GM19452 (cell line): ENCODE results near the gene PROM1.

Experiments used
- ATAC-seq: cut with Tn5 transposase; IDR thresholded peaks from one replicate; pipeline ENCODE4 v1.9.1; 2021; ENCODE audit not compliant: unreplicated experiment

Gene PROM1

GRCh38 chr4:16067515-16067914, 16.3 kb downstream of the PROM1 start:
- ATAC-seq: no peak

- no peak for ATAC-seq
These were observed 17.2 kb downstream of the PROM1 start for GRCh38 chr4:16066586-16067128.

DNA sequence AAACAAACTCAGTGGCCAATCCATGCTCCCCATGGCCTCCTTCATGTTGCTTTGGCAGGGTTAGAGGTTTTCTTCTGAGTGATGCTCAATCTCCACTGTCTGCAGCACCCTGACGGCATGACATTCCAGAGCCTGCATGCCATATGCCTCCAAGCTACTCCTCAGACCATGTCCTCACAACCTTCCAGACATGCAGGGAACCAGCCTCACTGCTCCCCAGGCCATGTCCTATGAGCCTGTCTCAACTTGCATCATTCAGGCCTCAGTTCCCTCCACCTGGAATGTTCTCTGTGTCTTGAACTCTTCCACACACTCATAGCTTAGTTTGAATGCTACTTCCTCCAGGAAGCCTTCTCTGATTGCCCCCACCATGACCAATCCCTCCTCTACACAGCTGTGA, 18.8 kb downstream of the PROM1 start:
- no peak for ATAC-seq

- ATAC-seq: no peak
These were observed 21.2 kb downstream of the PROM1 start for GRCh38 chr4:16062601-16063000.

- no peak for ATAC-seq
These were observed 27.0 kb downstream of the PROM1 start for GRCh38 chr4:16056681-16057385.

DNA sequence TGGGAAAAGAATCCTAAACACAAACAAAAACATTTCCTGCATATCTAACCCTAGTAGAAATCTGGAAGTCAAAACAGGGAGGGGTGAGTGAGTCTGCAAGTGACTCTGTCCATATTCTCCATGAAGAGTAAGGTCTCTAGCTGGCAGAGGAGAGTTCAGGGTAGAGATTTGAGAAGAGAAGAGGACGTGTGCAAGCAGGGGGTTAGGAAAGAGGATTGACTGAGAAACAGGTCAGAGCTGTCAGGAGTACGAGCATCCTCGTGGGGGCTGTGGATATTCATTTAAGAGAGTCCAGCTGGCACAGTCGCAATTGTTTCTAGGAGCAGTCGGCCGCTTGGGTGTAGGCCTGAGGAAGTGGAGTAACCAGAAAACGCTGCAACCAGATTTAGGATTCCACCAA, 27.9 kb downstream of the PROM1 start:
- no peak for ATAC-seq

GRCh38 chr4:16055471-16055870, 28.4 kb downstream of the PROM1 start:
- no peak for ATAC-seq

GRCh38 chr4:16052939-16053338, 30.9 kb downstream of the PROM1 start:
- ATAC-seq: no peak

- ATAC-seq: no peak
These were observed 31.8 kb downstream of the PROM1 start for GRCh38 chr4:16051980-16052379.

- no peak for ATAC-seq
These were observed 32.7 kb downstream of the PROM1 start for GRCh38 chr4:16051132-16051531.

DNA sequence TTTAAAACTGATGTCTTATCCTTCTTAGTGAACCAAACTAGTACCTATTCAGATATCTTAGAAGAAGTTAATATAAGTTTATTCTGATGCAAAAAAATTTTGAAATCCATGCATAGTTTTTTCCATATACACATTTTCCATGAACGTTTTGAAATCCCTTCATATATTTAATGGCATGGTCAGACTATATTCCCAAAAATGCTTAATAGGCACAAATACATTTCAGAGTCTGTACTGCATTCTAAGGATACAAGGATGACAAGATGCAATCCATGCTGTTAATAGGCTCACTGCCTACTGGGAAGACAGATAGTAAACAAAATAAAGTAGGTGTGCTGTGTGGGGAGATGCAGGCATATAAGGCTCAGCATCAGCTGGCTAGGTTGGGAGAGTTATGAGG, 33.2 kb downstream of the PROM1 start:
- no peak for ATAC-seq

- no peak for ATAC-seq
These were observed 35.0 kb downstream of the PROM1 start for GRCh38 chr4:16048619-16049419.

DNA sequence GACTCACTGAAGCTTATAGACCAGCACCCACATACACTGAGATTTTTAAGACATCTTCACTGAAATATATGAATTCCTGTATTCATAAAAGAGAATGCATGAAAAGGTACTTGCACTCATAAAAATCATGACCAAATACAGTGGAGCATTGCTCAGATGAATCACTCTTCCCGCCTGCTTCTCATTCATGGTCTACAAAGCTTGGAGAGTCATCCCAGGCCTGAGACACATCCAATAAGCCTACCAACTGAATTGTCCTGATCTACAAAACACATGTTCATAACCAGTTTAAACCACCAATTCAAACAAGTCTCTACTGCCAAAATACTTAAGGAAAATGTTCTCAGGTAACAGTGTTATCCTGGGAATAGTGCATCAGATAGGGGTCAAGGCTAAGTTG, 38.1 kb downstream of the PROM1 start:
- ATAC-seq: no peak

DNA sequence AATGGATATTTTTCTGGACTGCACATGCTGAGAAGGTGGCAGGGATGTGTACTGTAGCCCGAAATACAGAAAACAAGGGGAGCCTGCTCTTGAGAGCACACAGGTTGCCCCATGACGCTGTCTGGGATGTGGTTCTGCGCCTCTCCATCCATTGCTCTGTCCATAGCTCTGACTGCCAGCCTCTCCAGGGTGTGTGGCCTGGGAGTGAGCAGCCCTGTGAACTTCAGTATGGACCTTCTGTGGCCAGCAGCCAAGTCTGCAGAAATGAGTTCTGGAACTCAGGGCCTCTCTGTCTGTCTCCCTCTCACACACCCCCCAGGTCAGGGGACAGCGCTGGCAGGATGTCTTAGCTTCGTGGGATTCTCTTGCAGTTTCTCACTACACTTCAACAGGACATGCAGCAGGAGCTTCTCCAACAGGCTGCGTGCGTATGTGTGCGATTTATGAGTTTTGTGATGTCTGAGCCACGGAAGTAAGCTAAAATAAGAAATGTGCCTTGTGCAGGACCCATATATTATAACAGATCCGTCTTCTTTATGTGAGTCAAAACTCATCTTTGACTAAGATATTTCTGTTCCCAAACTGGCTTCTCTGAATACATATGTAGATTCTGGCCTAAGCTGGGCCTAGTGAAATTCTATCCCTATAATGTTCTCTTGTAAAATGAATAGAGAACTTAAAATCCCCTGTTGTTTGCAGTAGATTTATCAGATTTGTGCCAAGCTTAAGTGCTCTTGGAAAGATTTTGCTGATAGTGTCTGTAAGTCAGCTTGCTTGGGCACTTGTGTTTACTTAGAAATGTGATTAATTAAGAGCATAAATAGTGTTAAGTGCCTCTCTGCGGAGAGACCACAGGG, 40.0 kb downstream of the PROM1 start:
- ATAC-seq: no peak

- no peak for ATAC-seq
These were observed 44.7 kb downstream of the PROM1 start for GRCh38 chr4:16039139-16039538.

DNA sequence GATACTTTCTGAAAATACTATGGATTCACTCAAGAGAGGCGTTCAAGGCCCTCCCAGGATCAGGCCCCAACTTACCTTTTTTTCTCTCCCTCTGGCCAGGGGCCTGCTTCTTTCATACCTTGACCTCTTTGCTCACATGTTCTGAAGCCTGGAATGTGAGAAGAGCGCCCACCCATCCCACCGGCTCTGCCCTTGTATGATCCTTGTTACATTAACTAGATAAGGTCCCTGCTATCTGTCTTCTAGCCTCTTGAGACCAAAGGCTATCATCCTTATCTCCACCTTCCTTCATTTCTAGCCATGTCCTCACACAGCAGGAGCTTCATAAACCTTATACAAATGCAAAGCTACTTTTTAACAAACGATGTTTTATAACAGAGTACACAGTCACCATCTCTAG, 45.9 kb downstream of the PROM1 start:
- no peak for ATAC-seq

GRCh38 chr4:16035843-16036242, 48.0 kb downstream of the PROM1 start:
- ATAC-seq: no peak

DNA sequence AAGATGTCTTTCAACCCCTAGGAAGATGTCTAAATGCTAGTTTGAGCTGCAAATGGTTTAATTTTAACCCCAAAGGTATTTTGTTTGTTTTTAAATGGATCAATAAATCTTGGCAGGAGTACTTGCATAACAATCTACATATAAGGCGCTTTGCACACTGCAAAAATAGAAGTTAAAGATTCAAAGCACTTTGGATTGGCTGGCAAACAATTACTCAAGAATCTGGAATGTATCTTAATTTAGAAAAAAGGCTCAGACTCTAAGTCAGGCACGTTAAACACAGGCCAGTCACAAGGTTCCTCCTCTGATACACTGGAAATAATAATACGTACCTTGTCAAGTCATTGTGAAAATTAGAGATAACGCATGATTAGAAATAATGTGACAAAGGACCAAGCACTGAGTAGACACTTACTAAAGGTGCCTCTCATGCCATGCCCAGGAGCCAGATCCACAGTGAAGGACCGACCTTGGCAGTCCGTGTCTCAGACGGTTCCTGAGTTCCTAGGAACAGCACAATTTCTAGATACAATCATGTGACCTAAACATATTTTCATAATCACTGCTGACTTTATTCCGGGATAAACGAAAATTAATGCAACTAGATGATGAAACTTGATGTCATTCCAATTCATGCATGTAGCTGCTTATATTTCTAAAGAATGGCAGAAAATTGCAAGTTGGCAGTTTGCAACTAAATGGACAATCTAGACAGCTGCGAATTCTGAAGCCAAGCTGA, 49.6 kb downstream of the PROM1 start:
- no peak for ATAC-seq

DNA sequence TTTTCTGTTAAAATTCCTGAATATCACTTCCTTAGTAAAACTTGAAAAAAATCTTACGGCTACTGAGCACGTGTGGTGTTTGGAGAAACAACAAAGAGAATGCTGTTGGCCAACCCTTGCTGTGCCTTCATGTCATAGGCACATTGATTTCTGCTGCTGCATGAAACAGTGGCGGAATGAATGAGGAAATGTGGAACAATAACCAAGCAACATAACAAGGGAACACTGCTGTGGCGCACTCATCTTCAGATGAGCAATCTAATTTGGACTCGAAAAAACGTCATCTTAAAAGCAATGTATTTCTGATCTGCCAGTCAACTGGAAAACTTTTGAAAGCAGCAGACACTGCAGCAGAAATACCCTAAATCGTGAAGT, 51.4 kb downstream of the PROM1 start:
- ATAC-seq: no peak

DNA sequence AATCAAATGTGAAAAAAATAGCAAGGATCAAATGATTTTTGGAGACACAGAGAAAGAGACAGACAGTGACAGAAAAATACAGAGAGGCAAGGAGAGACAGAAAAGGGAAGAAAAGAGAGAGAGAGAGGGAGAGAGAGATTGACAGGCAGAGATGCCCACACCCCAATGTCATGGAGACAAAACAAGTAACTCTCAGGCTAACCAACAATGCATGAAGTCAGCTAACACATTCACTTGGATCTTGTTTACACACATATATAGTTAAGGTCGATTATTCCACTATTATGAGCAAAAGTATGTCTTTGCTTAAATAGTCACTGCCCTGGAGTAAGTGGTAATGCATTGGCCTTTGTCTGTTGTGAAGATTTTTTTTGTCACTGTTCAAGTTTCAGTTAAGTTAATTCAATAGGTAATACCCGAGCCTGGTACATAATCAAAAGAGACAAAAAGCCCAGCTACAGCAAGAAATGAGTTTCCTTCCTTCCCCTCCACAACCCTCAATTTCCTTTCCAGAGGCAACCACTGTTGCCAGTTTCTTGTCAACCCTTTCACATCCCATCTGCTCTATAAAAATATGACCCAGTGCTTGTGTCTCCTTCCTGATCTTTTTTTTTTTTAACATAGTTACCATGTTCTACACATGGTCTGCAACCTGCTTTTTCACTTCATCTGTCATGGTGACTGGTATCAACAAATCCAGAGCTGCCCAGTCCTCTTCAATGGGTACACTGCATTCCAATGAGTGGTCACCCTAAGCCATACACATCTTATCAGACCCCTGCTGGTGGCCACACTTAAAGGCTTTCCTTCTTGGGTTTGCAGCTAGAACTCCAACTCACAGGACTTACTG, 52.1 kb downstream of the PROM1 start:
- no peak for ATAC-seq
